WTC11 (cell line): Measurements from ENCODE around the gene SH3PXD2A. TPM values are rescaled to one million over a fixed set of nuclear protein-coding genes. Genes with fewer than 3 reads are reported as not detected.

Source experiments
- ATAC-seq: fragments of 200-7000 bp; cut with Tn5 transposase; 2 replicates; pipeline ENCODE4 v1.10.0; 2021; ENCODE audit warnings: mild to moderate bottlenecking, moderate library complexity
- CTCF ChIA-PET: fragments of 300-600 bp; sonication (Branson Sonifier 250); formaldehyde crosslinking; loops from one replicate; lab custom pipeline; 2021; ENCODE audit warnings: antibody characterized with exemption; lab: Charles Lee
- POLR2A ChIA-PET: fragments of 350-600 bp; sonication (Branson Sonifier 250); formaldehyde crosslinking; loops from one replicate; lab custom pipeline; 2021; ENCODE audit warnings: antibody characterized with exemption; lab: Charles Lee
- DNase-seq: peaks from one replicate; pipeline ENCODE4 v3.0.0; 2021; ENCODE audit warnings: low spot score
- H3K27ac Mint-ChIP-seq: 2 replicates; pipeline ENCODE4 v1.8.0; 2021; ENCODE audit warnings: mixed read lengths
- H3K27me3 Mint-ChIP-seq: 2 replicates; pipeline ENCODE4 v1.8.0; 2021; ENCODE audit warnings: low read depth, mild to moderate bottlenecking, moderate library complexity, mixed read lengths
- H3K36me3 Mint-ChIP-seq: 2 replicates; pipeline ENCODE4 v1.8.0; 2021; ENCODE audit warnings: mixed read lengths
- H3K4me1 Mint-ChIP-seq: 2 replicates; pipeline ENCODE4 v1.8.0; 2022; ENCODE audit warnings: mixed read lengths
- H3K4me3 Mint-ChIP-seq: 2 replicates; pipeline ENCODE4 v1.8.0; 2021; ENCODE audit warnings: mild to moderate bottlenecking, moderate library complexity, mixed read lengths
- H3K9me3 Mint-ChIP-seq: 2 replicates; pipeline ENCODE4 v1.8.0; 2021; ENCODE audit warnings: mixed read lengths
- ATF1 ChIP-seq: sonication (generic); formaldehyde crosslinking; IDR thresholded peaks from 2 replicates; pipeline ENCODE4 v1.8.1; 2023; ENCODE audit warnings: mild to moderate bottlenecking, moderate library complexity, missing genetic modification reagents
- E2F5 ChIP-seq: sonication (generic); formaldehyde crosslinking; IDR thresholded peaks from 2 replicates; pipeline ENCODE4 v1.8.1; 2022; ENCODE audit warnings: mild to moderate bottlenecking, moderate library complexity, missing genetic modification reagents
- ESRRA ChIP-seq: sonication (generic); formaldehyde crosslinking; IDR thresholded peaks from 2 replicates; pipeline ENCODE4 v1.8.1; 2022; ENCODE audit warnings: mild to moderate bottlenecking, missing genetic modification reagents, borderline replicate concordance
- ETV6 ChIP-seq: sonication (generic); formaldehyde crosslinking; IDR thresholded peaks from 2 replicates; pipeline ENCODE4 v1.8.1; 2022; ENCODE audit warnings: mild to moderate bottlenecking, missing genetic modification reagents
- FOXJ3 ChIP-seq: sonication (generic); formaldehyde crosslinking; IDR thresholded peaks from 2 replicates; pipeline ENCODE4 v1.9.0; 2021; ENCODE audit warnings: missing genetic modification reagents, mild to moderate bottlenecking, borderline replicate concordance
- GABPB1 ChIP-seq: sonication (generic); formaldehyde crosslinking; IDR thresholded peaks from 2 replicates; pipeline ENCODE4 v1.8.1; 2023; ENCODE audit warnings: mild to moderate bottlenecking, missing genetic modification reagents
- GRHL2 ChIP-seq: fragments of 250-450 bp; sonication (Bioruptor Pico); IDR thresholded peaks from 2 replicates; pipeline ENCODE4 v1.8.0; 2022; ENCODE audit warnings: mild to moderate bottlenecking, moderate library complexity; ENCODE audit not compliant: insufficient replicate concordance, severe bottlenecking
- HMGA2 ChIP-seq: fragments of 250-450 bp; sonication (Bioruptor Pico); IDR thresholded peaks from 2 replicates; pipeline ENCODE4 v1.4.0; 2021; ENCODE audit warnings: mild to moderate bottlenecking, moderate library complexity
- MYBL2 ChIP-seq: sonication (generic); formaldehyde crosslinking; IDR thresholded peaks from 2 replicates; pipeline ENCODE4 v1.8.1; 2023; ENCODE audit warnings: mild to moderate bottlenecking, moderate library complexity, missing genetic modification reagents
- NR2C2 ChIP-seq: sonication (generic); formaldehyde crosslinking; IDR thresholded peaks from 2 replicates; pipeline ENCODE4 v1.8.0; 2022; ENCODE audit warnings: mild to moderate bottlenecking, missing genetic modification reagents
- SP1 ChIP-seq: sonication (generic); formaldehyde crosslinking; conservative IDR thresholded peaks from 2 replicates; pipeline ENCODE4 v1.8.1; 2022; ENCODE audit warnings: missing genetic modification reagents
- STAT6 ChIP-seq: sonication (generic); formaldehyde crosslinking; conservative IDR thresholded peaks from 2 replicates; pipeline ENCODE4 v1.8.1; 2023; ENCODE audit warnings: mild to moderate bottlenecking, low read depth, missing genetic modification reagents, moderate library complexity
- ZBTB43 ChIP-seq: sonication (generic); formaldehyde crosslinking; IDR thresholded peaks from 2 replicates; pipeline ENCODE4 v1.8.1; 2023; ENCODE audit warnings: mild to moderate bottlenecking, missing genetic modification reagents
- ZNF138 ChIP-seq: sonication (generic); formaldehyde crosslinking; conservative IDR thresholded peaks from 2 replicates; pipeline ENCODE4 v1.8.1; 2022; ENCODE audit warnings: mild to moderate bottlenecking, moderate library complexity, missing genetic modification reagents
- ZNF232 ChIP-seq: sonication (generic); formaldehyde crosslinking; IDR thresholded peaks from 2 replicates; pipeline ENCODE4 v1.8.0; 2022; ENCODE audit warnings: mild to moderate bottlenecking, missing genetic modification reagents
- total RNA-seq: library from RNA; stranded (reverse); gene quantifications from 3 replicates; pipeline ENCODE4 v1.2.3, GENCODE V29; 2021
- TF ChIP-seq, protein P1 (sequence below): fragments of 250-450 bp; sonication (Bioruptor Pico); conservative IDR thresholded peaks from 2 replicates; pipeline ENCODE4 v1.9.0; 2021; ENCODE audit warnings: mild to moderate bottlenecking
- TF ChIP-seq, protein P2 (sequence below): sonication (generic); formaldehyde crosslinking; IDR thresholded peaks from 2 replicates; pipeline ENCODE4 v1.8.0; 2022; ENCODE audit warnings: mild to moderate bottlenecking, missing genetic modification reagents
- TF ChIP-seq, protein P3 (sequence below): sonication (generic); formaldehyde crosslinking; conservative IDR thresholded peaks from 2 replicates; pipeline ENCODE4 v1.8.1; 2022; ENCODE audit warnings: mild to moderate bottlenecking, missing genetic modification reagents
- TF ChIP-seq, protein P4 (sequence below): sonication (generic); formaldehyde crosslinking; IDR thresholded peaks from 2 replicates; pipeline ENCODE4 v1.8.1; 2023; ENCODE audit warnings: mild to moderate bottlenecking, missing genetic modification reagents, borderline replicate concordance

SH3PXD2A gene
- total RNA-seq, 1 experiment from 2014 or later, result 15.7 TPM

DNA sequence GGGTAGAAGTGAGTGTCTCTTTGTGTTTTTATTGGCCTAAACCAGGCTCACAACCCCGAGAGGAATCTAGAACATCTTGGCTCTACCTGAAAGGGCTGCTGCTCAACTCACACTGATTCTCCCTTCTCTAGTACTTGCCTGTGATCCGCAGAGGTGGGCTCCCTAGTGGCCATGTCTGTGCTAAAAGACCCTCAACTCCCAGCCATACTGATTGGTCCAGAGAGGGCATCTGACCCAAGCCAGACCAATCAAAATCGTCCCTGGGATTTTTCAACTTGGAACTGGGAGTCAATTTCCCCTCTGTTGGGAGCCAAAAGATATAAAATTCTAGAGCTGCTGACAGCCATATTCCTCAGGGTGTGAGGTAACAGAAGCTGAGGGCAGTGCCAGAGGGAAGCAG lies 55.3 kb downstream of the SH3PXD2A start (continued):
- TF ChIP-seq ZNF138, result no peak
- TF ChIP-seq, all 79 proteins: peak for 3

DNA sequence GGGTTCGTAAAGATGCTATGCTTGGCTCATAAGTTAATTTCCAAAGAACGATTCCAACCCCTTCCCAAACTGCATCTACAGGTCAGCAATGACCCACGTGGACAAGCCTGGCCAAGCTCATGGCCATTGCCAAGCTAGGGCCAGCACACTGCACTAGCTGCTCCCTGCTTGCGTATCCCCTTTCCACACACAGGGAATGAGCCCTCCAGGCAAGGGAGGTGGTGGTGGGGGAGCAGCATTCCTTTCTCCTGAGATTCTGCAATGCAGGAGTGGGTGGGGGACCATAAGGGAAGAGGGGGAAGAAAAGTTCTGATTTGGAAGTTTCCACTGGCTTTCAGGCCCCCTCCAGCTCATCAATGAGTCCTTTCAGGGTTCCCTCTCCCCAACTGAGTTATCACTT lies 56.0 kb downstream of the SH3PXD2A start:
- CTCF ChIA-PET, result interaction anchor here (1.3 kb wide), 1 partner anchor 49 kb away, joined by 4 read pairs; no protein-coding TSS in a partner anchor
- Mint-ChIP-seq H3K36me3 (peaks cover 8% of the 10 kb centered on the region), H3K9me3 (no peaks in the 10 kb centered on the region), H3K27me3 (no peaks in the 10 kb centered on the region; the same call in 1 of the 2 replicates), H3K4me1 (peaks cover 19% of the 10 kb centered on the region)
- no peak for DNase-seq
- TF ChIP-seq MYBL2 (CRISPR knock-in tag), result no peak
- no peak for TF ChIP-seq SP1 (CRISPR knock-in tag)
- TF ChIP-seq, protein P1, sequence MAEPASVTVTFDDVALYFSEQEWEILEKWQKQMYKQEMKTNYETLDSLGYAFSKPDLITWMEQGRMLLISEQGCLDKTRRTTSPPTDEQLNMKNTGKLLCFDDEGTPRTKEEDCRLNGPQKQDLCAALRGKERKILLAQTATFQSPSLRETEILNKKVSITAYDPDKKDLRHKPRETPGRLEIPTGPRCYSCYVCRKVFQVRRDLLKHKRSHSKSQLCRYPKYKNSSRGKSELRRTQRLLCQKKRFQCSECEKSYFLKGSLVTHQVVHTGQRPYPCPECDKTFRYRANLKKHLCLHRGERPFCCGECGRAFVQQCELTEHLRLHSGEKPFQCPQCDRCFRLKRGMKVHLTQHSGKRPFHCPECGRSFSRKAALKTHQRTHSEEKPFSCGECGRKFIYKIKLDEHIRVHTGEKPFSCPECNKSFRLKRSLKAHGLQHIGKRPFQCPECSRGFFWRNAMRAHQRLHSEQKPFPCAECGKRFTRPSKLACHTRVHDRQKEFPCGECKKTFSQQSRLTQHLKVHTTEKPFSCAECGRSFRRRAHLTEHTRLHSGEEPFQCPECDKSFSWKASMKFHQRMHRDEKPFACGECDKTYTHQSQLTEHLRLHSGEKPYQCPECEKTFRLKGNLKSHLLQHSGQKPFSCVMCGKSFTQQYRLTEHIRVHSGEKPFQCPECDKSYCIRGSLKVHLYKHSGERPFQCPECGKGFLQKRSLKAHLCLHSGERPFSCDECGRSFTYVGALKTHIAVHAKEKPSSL (CRISPR knock-in tag), result no peak
- no peak for TF ChIP-seq HMGA2 (CRISPR knock-in tag)
- TF ChIP-seq, protein P2, sequence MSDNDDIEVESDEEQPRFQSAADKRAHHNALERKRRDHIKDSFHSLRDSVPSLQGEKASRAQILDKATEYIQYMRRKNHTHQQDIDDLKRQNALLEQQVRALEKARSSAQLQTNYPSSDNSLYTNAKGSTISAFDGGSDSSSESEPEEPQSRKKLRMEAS (CRISPR knock-in tag), result no peak
- TF ChIP-seq FOXJ3 (CRISPR knock-in tag), result no peak
- no peak for TF ChIP-seq GABPB1
- no peak for TF ChIP-seq STAT6
- TF ChIP-seq GRHL2, result no peak
- no peak for TF ChIP-seq ZBTB43
- no peak for TF ChIP-seq ETV6 (CRISPR knock-in tag)
- TF ChIP-seq, all 79 proteins: peak for 0
- Mint-ChIP-seq H3K27ac (no peak overlapping the region), H3K4me3 (no peak overlapping the region)
- ATAC-seq, result no peak
- POLR2A ChIA-PET, result no interaction called here

DNA sequence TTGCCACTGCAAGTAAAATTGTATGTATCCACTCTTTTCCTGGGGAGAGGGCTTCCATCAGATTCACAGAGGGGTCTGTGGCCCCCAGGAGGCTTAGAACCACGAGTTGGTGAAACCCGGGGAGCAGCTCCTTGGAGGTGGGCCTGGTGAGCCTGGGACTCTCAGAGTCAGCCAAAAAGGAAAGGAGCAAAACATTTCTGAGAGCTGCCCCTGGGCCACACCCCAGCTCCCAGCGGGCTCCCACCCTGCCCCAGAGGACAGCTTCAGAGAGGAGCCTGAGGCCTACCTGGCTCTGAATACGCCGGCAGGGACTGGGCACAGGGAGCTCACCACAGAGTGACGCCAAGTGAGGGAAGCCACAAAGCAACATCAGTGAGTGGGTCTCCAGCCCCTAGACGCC lies 56.9 kb downstream of the SH3PXD2A start:
- CTCF ChIA-PET, result interaction anchor here (1.3 kb wide), 1 partner anchor 50 kb away, joined by 4 read pairs; no protein-coding TSS in a partner anchor

GRCh38 chr10:103797857-103798256 lies 57.5 kb downstream of the SH3PXD2A start:
- POLR2A ChIA-PET, result no interaction called here
- TF ChIP-seq NR2C2 (CRISPR knock-in tag) (no peak), ATF1 (CRISPR knock-in tag) (no peak), ZNF232 (CRISPR knock-in tag) (no peak), E2F5 (no peak), ESRRA (no peak)
- TF ChIP-seq, protein P3, sequence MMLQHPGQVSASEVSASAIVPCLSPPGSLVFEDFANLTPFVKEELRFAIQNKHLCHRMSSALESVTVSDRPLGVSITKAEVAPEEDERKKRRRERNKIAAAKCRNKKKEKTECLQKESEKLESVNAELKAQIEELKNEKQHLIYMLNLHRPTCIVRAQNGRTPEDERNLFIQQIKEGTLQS (CRISPR knock-in tag), result no peak
- TF ChIP-seq, protein P4, sequence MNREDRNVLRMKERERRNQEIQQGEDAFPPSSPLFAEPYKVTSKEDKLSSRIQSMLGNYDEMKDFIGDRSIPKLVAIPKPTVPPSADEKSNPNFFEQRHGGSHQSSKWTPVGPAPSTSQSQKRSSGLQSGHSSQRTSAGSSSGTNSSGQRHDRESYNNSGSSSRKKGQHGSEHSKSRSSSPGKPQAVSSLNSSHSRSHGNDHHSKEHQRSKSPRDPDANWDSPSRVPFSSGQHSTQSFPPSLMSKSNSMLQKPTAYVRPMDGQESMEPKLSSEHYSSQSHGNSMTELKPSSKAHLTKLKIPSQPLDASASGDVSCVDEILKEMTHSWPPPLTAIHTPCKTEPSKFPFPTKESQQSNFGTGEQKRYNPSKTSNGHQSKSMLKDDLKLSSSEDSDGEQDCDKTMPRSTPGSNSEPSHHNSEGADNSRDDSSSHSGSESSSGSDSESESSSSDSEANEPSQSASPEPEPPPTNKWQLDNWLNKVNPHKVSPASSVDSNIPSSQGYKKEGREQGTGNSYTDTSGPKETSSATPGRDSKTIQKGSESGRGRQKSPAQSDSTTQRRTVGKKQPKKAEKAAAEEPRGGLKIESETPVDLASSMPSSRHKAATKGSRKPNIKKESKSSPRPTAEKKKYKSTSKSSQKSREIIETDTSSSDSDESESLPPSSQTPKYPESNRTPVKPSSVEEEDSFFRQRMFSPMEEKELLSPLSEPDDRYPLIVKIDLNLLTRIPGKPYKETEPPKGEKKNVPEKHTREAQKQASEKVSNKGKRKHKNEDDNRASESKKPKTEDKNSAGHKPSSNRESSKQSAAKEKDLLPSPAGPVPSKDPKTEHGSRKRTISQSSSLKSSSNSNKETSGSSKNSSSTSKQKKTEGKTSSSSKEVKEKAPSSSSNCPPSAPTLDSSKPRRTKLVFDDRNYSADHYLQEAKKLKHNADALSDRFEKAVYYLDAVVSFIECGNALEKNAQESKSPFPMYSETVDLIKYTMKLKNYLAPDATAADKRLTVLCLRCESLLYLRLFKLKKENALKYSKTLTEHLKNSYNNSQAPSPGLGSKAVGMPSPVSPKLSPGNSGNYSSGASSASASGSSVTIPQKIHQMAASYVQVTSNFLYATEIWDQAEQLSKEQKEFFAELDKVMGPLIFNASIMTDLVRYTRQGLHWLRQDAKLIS (CRISPR knock-in tag), result no peak

More for the DNA sequence above, 56.9 kb downstream of the SH3PXD2A start:
- Mint-ChIP-seq H3K4me3 (no peak overlapping the region), H3K27ac (no peak overlapping the region), H3K4me1 (peaks cover 11% of the 10 kb centered on the region)
- no peak for DNase-seq
- TF ChIP-seq HMGA2 (CRISPR knock-in tag), result no peak
- TF ChIP-seq, all 79 proteins: peak for 0
- Mint-ChIP-seq H3K36me3 (peaks cover 8% of the 10 kb centered on the region), H3K9me3 (no peaks in the 10 kb centered on the region), H3K27me3 (no peaks in the 10 kb centered on the region; the same call in 1 of the 2 replicates)
- ATAC-seq, result no peak
- POLR2A ChIA-PET, result no interaction called here

More at GRCh38 chr10:103797857-103798256, 57.5 kb downstream of the SH3PXD2A start:
- CTCF ChIA-PET, result no interaction called here
- H3K27me3 Mint-ChIP-seq, result no peaks in the 10 kb centered on the region; the same call in 1 of the 2 replicates
- ATAC-seq (no peak), DNase-seq (no peak)
- no peak overlapping the region; the same call in 1 of the 2 replicates for H3K27ac Mint-ChIP-seq
- peaks cover 8% of the 10 kb centered on the region for H3K36me3 Mint-ChIP-seq
- no peaks in the 10 kb centered on the region for H3K9me3 Mint-ChIP-seq
- H3K4me3 Mint-ChIP-seq, result no peak overlapping the region
- peaks cover 7% of the 10 kb centered on the region for H3K4me1 Mint-ChIP-seq
